B cell (primary cell): ENCODE data around the gene GIPR.

Experiments
- CTCF ChIP-seq: fragments of 200-600 bp; IDR thresholded peaks from one replicate; pipeline ENCODE4 v1.8.0; 2022; ENCODE audit warnings: antibody characterized with exemption, mild to moderate bottlenecking
- EZH2 ChIP-seq: IDR thresholded peaks from 2 replicates; pipeline ENCODE4 v1.6.1; 2012; ENCODE audit warnings: borderline replicate concordance, low read depth, mild to moderate bottlenecking, moderate library complexity, low read length; ENCODE audit not compliant: insufficient read depth, poor library complexity, severe bottlenecking

GRCh38 chr19:45660636-45661035, 7.4 kb upstream of the GIPR start:
- TF ChIP-seq CTCF (no peak), EZH2 (no peak)
